Gastroesophageal sphincter (tissue), 3 donors: ENCODE measurements around the gene PILRB.
"Not testable (repeated sequence)": the region's sequence is repeated elsewhere in the genome, so short reads cannot be mapped to it uniquely, and the experiment has no call there.

Source experiments
- CTCF ChIP-seq, 4 experiments: fragments of 200-600 bp in 2 of 4; fragments of 450-650 bp in 2 of 4; sonication (generic) in 1 of 4; IDR thresholded peaks; one replicate each; pipeline ENCODE4 v1.5.1; 2017 to 2019; ENCODE audit warnings: antibody characterized with exemption in 4 of 4, mild to moderate bottlenecking in 2 of 4, moderate library complexity in 2 of 4
- EP300 ChIP-seq: sonication (generic); formaldehyde crosslinking; IDR thresholded peaks from one replicate; pipeline ENCODE4 v1.6.1; 2017; ENCODE audit warnings: antibody characterized with exemption, mild to moderate bottlenecking
- POLR2A ChIP-seq, 2 donors: fragments of 450-650 bp; IDR thresholded peaks; one replicate each; pipeline ENCODE4 v1.6.1; 2017; ENCODE audit warnings: antibody characterized with exemption in 2 of 2, mild to moderate bottlenecking in 2 of 2, moderate library complexity in 1 of 2
- POLR2AphosphoS5 ChIP-seq: sonication (generic); formaldehyde crosslinking; IDR thresholded peaks from one replicate; pipeline ENCODE4 v1.6.1; 2017; ENCODE audit warnings: antibody characterized with exemption

- not testable (repeated sequence) for TF ChIP-seq EP300; POLR2AphosphoS5; POLR2A (IDR thresholded peaks at IDR 0.05)
- peak in 1 of 4 experiments; percentile 45 for TF ChIP-seq CTCF (IDR thresholded peaks at IDR 0.05)
Observed at GRCh38 chr7:100344560-100345287, 13.2 kb upstream of the PILRB start.
